GM18858 (cell line): ENCODE measurements around the gene KIDINS220.
"Not testable (repeated sequence)": the region's sequence is repeated elsewhere in the genome, so short reads cannot be mapped to it uniquely, and the experiment has no call there.

Experiments
- ATAC-seq: cut with Tn5 transposase; IDR thresholded peaks from one replicate; pipeline ENCODE4 v1.9.1; 2021; ENCODE audit not compliant: unreplicated experiment

Gene KIDINS220

GRCh38 chr2:8754106-8754776, 83.2 kb downstream of the KIDINS220 start:
- ATAC-seq: no peak

GRCh38 chr2:8753609-8754008, 83.8 kb downstream of the KIDINS220 start:
- no peak for ATAC-seq

GRCh38 chr2:8752385-8752784, 85.0 kb downstream of the KIDINS220 start:
- ATAC-seq: no peak

GRCh38 chr2:8750221-8750620, 87.2 kb downstream of the KIDINS220 start:
- ATAC-seq: no peak

- ATAC-seq: no peak
Measured at GRCh38 chr2:8743261-8743660, 94.2 kb downstream of the KIDINS220 start.

GRCh38 chr2:8740136-8740535, 97.3 kb downstream of the KIDINS220 start:
- no peak for ATAC-seq

GRCh38 chr2:8737571-8738175, 99.7 kb downstream of the KIDINS220 start:
- ATAC-seq: no peak

GRCh38 chr2:8732601-8733000, 104.8 kb downstream of the KIDINS220 start:
- ATAC-seq: no peak

GRCh38 chr2:8729939-8730338, 107.5 kb downstream of the KIDINS220 start:
- ATAC-seq: no peak

- not testable (repeated sequence) for ATAC-seq
Measured at GRCh38 chr2:8729101-8729500, 108.3 kb downstream of the KIDINS220 start.

- ATAC-seq: no peak
Measured at GRCh38 chr2:8728305-8729015, 109.0 kb downstream of the KIDINS220 start.

GRCh38 chr2:8725838-8726237, 111.6 kb downstream of the KIDINS220 start:
- no peak for ATAC-seq

- ATAC-seq: no peak
Measured at GRCh38 chr2:8722986-8723385, 114.4 kb downstream of the KIDINS220 start.

GRCh38 chr2:8721410-8721809, 116.0 kb downstream of the KIDINS220 start:
- no peak for ATAC-seq

GRCh38 chr2:8720741-8721140, 116.7 kb downstream of the KIDINS220 start:
- ATAC-seq: no peak

GRCh38 chr2:8719528-8719927, 117.9 kb downstream of the KIDINS220 start:
- ATAC-seq: no peak

- no peak for ATAC-seq
Measured at GRCh38 chr2:8714971-8715370, 122.4 kb downstream of the KIDINS220 start.

GRCh38 chr2:8714283-8714682, 123.1 kb downstream of the KIDINS220 start:
- no peak for ATAC-seq

- ATAC-seq: no peak
Measured at GRCh38 chr2:8710951-8711350, 126.5 kb downstream of the KIDINS220 start.

GRCh38 chr2:8709611-8710010, 127.8 kb downstream of the KIDINS220 start:
- no peak for ATAC-seq

- no peak for ATAC-seq
Measured at GRCh38 chr2:8704906-8705305, 132.5 kb downstream of the KIDINS220 start.

GRCh38 chr2:8701681-8702379, 135.6 kb downstream of the KIDINS220 start:
- ATAC-seq: no peak
